GM12801 (cell line): ENCODE measurements around the gene ANKRD65.

Experiments
- CTCF ChIP-seq: IDR thresholded peaks from one replicate; pipeline ENCODE4 v1.5.1; 2011; ENCODE audit warnings: control low read depth; ENCODE audit not compliant: insufficient read length; ENCODE audit errors: extremely low read depth

ANKRD65 gene

GRCh38 chr1:1438531-1439381 is 17.7 kb upstream of the ANKRD65 start:
- TF ChIP-seq CTCF: no peak

GRCh38 chr1:1437904-1438376 is 16.9 kb upstream of the ANKRD65 start:
- TF ChIP-seq CTCF: no peak

GRCh38 chr1:1437033-1437903 is 16.2 kb upstream of the ANKRD65 start:
- TF ChIP-seq CTCF: no peak

- TF ChIP-seq CTCF: no peak
Measured at GRCh38 chr1:1436630-1437032, 15.6 kb upstream of the ANKRD65 start.

GRCh38 chr1:1435911-1436629 is 15.0 kb upstream of the ANKRD65 start:
- no peak for TF ChIP-seq CTCF

GRCh38 chr1:1435106-1435903 is 14.2 kb upstream of the ANKRD65 start, which contains the start of gene VWA1:
VWA1 (plus strand) TSS chr1:1435690; CDS start chr1:1435749, 59 bp downstream.
- TF ChIP-seq CTCF: no peak

GRCh38 chr1:1434824-1435105 is 13.7 kb upstream of the ANKRD65 start:
- no peak for TF ChIP-seq CTCF
